ENCODE results near the gene CEP112.

GRCh38 chr17:65697661-65698060 is 494.3 kb downstream of the CEP112 start:
- no peak for TF ChIP-seq GATA3 (IDR thresholded peaks at IDR 0.05; ENCODE audit: low read depth, low read length)
- no peak for TF ChIP-seq GATA2 (IDR thresholded peaks at IDR 0.05; ENCODE audit: low read depth, low read length)
